Colon (tissue), 2 donors: ENCODE data around the gene NPPB.

Experiments used
- FAIRE-seq: peaks from 2 replicates; lab custom pipeline; 2012; peaks lifted over from hg19 to GRCh38; lab: Jason Lieb, UNC
- donor health status: control.
- donor health status: control.

NPPB gene

DNA sequence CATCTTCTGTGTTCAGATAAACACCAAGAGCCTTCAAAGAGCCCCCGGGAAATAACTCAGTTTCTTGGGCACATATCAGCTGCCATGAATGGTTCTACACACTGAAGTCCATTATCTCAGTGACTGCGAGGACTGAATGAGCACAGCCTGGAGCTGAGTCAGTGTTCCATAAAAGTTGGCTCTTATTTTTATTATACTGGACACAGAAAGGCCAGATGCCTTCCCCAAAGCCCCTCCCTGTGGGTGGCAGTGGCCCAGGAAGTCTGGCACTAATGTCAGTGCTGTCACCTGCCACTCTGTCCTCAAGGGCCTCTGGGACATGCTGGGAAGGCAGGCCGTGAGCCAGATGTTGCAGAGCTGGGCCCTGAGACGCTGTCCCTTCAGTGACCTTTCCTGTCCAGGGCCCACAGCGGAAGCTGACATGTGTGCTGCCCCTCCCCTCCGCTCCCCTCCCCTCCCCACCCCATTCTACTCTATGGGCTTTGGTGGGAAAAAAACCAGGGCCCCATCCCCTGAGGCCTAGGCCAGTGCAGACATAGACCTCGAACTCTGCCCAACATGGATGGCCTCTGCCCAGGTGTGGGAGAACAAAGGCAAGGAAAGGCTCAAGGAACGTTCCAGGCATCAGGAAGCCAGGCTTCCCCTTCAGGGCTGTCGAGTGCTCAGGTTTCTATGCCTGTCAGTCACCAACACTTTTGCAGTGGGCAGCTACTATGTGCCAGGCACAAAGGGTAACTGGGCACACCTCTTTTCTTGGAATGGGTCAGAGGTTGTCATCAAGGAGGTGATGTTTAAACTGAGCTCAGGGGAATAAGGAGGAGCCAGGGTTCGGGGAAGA, 22.4 kb upstream of the NPPB start:
- no peak for FAIRE-seq

DNA sequence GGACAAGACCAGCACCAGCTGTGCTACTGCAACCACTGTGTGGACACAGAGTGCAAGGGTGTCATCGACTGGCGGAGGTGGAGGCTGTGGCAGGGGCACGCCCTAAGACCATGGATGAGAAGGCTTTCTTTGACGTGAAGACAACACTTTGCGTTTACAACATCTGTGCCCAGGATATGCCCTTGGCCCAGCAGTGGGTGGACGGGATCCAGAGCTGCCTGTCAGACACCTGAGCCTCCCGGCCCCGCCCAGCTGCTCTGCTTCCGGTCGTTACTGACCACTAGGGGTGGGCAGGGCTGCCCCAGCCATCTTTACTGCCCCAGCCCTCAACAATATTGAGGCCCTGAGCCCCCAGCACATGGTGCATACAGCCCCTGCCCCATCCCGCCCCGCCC, 21.4 kb upstream of the NPPB start:
- no peak for FAIRE-seq

DNA sequence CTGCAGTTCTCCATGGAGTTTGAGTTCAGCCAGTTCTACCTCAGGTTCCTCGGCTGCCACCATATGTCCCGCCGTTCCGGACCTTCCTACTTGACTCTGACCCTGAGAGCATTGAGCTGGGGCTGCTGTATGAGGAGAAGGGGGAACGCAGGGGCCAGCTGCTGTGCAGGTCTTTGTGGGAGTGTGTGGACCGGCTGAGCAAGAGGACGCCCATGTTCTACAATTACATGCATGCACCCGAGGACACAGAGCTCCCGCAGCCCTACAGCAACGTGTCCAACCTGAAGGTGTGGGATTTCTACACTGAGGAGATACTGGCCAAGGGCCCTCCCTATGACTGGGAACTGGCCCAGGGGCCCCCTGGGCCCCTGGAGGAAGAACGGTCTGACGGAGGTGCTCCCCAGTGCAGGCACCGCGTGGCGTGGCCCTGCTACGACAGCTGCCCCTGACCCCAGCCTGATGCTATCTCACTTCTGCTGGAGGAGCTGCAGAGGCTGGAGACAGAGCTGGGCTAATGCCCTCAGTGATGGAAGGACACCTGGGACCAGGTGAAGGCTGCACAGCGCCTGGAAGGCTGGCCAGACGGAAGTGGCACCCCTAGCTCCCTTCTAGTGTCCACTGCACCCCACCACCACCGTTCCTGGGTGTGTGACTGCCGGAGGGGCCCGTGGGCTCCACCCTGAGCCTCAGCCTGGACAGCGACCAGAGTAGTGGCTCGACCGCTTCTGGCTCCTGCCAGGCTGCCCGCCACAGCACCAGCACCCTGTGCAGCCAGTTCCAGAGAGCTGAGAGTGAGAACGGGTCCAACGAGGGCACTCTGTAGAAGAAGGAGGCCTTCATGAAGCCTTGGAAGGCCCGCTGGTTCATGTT, 20.8 kb upstream of the NPPB start:
- no peak for FAIRE-seq

DNA sequence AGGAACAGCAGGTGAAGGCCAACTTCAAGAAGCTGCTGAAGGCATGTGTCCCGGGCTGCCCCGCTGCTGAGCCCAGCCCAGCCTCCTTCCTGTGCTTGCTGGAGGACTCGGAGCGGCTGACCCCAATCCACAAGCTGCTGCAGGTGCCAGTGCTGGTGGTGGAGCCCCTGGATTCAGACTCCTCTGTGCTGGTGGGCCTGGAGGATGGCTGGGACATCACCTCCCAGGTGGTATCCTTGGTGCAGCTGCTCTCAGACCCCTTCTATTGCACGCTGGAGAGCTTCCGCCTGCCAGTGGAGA, 20.1 kb upstream of the NPPB start:
- no peak for FAIRE-seq

DNA sequence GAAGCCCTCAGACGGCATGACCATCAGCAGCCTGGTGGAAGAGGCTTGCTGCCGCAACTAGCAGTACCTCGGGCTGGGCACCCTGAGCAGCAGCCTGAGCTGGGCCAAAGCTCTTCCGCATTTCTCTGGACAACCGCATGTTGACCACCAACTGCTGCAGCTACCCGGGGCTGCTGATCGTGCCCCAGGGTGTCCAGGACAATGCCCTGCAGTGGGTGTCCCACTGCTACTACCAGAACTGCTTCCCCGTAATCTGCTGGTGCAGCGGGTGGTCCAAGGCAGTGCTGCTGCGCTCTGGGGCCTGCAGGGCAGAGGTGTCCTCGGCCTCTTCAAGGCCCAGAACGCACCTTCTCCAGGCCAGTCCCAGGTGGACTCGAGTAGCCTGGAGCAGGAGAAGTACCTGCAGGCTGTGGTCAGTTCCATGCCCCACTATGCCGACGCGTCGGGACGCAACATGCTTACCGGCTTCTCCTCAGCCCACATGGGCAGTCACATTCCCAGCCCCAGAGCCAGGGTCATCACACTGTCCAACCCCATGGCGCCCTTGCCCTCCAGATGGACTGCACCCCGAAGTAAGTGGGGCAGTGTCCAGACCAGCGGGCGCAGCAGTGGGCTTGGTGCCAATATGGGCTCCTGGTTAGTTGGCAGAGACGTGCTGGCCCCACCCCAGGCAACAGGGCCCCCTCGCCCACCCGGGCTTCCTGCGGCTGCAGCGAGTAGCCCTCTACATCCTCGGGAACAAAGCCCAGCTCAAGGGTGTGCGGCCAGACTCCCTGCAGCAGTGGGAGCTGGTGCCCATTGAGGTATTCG, 19.5 kb upstream of the NPPB start:
- no peak for FAIRE-seq

DNA sequence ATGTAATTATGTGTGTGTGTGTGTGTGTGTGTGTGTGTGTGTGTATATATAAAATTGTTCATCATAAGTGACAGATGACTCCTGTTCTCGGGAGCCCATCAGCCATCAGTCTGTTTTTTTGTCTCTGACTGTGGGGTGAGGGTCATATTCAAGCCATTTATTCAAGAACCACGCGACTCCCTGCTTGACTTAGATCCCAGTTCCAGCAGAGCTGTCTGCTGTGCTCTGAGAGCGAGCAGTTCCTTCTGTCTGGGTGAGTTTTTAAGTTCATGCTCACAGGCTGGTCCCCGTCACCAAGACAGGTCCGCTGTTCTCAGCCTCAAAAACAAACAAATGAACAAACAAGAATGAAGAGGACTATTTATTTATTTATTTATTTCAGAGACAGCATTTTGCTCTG, 18.3 kb upstream of the NPPB start:
- FAIRE-seq = no peak

DNA sequence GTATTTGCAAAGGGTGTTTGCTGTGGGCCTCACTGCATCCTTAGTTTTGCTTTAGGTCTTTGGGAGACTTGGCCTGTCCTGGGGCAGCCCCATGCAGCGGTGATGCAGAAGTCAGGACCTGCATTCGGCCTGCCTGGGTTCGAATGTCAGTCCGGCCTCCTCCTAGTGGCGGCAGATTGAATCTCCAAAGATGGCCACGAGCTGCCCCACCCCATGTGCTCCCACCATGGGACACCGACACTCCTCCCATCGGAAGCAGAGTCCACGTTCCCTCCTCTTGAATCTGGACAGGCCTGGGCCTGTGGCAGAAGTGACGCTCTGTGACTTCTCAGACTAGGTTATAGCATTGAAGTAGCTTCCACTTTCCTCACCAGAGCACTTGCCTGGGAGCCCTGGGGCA, 16.3 kb upstream of the NPPB start:
- FAIRE-seq = no peak

DNA sequence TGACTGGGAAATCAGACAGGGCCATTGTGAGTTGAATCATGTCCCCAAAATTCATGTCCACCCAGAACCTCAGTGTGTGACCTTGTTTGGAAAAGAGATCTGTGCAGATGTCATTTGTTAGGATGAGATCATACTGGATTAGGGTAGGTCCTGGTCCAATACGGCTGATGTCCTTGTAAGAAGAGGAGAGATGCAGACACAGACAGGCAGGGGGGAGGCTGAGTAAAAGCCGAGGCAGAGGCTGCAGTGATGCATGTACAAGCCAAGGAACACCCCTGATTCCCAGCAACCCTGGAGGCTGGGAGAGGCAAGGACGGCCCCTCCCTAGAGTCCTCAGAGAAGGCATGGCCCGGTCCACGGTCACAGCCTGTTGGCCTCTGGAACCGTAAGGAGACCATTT, 15.9 kb upstream of the NPPB start:
- FAIRE-seq = no peak

DNA sequence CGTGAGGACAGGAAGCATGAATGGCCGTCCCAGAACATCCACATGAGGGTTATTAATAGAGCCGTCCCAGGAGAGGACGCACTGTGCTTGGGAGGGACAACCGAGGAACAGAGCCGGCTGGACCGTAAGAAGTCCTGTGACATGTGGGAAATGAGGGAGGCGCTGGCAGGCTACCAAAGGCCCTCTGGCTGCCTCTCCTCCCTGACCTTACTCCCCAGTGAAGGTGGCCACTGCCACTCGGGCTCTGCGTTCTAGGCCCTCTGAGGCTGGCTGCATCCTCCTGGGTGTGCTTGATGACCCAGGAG, 15.5 kb upstream of the NPPB start:
- no peak for FAIRE-seq

DNA sequence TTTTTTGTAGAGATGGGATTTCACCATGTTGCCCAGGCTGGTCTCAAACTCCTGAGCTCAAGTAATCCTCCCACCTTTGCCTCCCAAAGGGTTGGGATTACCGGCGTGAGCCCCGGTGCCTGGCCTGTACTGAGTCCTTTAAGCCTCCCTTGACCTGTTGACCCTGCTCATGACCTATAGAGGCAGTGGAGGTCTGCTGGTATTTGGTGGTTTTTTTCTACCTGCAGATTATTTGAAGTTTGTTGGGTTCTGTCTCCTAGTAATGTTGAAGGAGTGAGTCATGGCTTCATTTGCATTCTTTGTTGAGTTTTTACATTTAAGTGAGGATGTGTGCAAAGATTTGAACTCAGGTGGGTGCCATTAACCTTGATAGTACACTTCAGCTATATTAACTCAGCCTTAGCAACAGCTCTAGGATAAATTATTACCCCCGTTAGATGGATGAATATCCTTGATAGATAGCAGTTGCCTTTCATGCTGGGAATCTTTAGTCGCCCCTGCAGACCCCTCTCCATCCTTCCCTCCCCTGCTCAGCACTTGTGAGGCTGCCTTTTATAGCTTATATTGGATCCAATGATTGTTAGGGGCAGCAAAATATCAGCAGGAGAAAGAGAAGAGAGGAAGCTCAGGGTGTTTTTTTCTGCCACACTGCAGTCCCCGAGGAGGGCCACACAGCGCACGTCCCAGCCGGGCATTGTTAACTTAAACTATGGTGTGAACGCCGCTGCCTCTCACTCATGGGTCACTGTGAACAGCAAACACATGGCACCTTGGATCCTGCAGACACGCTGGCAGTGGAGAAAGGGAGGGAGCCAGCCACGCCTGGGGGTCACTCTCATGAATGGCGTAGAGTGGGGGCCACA, 14.9 kb upstream of the NPPB start:
- FAIRE-seq = no peak

DNA sequence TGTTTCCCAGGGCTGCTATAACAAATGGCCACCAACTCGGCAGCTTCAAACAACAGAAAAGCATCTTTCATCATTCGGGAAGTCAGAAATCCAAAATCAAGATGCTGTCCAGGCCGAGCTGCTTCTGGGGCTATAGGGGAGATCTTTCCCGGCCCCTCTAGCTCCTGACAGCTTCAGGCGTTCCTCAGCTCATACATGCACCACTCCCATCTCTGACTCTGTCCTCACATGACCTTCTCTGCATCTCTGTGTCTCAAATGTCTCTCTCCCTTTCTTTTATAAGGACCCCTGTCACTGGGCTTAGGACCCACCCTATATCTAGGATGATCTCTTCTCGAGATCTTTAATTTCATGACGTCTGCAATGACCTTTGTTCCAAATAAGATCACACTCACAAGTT, 13.8 kb upstream of the NPPB start:
- no peak for FAIRE-seq

DNA sequence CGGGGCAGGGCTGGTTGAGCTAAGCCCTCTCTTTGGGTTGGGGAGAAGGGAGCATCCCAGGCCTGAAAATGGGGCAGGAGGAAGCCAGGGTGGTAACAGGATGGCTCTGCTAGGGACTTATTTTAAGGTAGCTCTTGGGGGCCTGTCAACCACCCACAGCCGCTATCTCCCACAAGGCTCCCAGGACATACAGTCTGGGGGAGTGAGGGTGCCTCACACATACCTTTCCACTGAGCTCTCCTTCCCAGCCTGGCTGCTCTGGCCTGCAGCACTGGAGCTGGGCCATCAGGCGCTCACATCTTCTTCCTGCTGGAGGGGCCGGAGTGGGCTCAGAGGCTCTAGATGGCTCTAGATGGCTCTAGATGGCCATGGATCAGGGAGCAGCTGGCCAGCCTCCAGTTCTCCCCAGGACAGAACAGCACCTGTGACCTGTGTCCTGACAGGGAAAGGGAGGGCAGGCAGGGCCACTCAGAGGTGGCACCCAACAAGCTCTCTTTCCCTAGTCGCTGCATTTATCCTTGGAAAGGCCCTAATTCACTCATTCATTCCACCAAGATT, 11.0 kb upstream of the NPPB start:
- no peak for FAIRE-seq

DNA sequence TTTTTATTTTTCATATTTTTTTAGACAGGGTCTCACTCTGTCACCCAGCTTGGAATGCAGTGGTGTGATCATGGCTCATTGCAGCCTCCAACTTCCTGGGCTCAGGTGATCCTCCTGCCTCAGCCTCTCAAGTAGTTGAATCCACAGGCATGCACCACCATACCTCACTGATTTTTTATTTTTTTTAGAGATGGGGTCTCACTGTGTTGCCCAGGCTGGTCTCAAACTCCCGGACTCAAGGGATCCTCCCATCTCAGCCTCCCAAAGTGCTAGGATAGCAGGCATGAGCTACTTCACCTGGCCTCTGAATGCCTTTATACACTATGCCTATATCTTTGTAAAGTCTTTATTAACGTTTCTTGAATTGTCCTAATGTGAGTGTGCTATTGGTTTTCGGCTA, 10.4 kb upstream of the NPPB start:
- FAIRE-seq = no peak

DNA sequence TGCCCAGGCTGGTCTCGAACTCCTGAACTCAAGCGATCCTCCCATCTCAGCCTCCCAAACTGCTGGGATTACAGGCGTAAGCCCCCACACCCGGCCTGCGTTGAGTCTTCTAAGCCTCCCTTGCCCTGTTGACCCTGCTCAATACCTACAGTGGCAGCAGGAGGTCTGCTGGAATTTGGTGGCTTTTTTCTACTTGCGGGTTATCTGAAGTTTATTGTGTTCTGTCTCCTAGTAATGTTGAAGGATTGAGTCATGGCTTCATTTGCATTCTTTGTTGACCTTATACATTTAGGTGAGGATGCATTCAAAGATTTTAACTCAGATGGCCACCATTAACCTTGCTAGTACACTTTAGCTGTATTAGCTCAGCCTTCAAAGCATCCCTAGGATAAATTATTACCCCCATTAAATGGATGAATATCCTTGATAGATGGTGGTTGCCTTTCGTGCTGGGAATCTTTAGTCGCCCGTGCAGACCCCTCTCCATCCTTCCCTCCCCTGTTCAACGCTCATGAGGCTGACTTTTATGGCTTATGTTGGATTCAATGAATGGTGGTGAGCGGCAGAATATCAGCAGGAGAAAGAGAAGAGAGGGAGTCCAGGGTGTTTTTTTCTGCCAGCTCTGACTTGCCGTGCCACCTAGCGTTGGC, 9.7 kb upstream of the NPPB start:
- FAIRE-seq = no peak

DNA sequence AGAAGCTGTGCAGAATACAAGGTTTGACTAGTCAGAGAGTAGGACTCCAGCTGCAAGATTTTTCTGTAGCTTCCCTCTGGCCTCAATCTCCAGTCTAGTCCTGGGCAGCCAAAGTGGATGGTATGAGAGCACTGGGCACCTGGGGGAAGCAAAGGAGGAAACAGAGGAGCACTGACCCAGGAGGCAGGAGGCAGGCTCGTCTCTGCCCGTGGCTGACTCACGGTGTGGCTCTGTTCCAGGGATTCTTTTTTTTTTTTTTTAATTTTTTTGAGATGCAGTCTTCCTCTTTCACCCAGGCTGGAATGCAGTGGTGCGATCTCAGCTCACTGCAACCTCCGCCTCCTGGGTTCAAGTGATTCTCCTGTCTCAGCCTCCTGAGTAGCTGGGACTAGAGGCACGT, 4.1 kb upstream of the NPPB start:
- no peak for FAIRE-seq

DNA sequence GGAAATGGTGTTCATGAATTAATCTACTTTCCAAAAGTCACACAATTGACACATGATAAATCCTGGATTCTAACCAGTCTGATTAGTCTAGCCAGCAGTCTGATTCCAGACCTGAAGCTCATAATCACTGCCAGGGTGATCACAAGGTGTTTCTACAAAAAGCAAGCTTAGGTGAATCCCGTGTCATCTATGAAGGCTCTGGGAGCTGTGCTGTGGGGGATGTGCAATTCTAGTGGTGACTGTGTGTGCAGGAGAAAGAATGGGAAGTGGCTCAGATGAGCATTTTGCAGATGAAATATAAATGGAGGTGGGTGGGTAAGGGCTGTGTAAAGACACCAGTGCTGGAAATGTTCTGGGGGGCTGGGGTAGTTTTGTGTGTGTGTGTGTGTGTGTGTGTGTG, 1.8 kb upstream of the NPPB start:
- no peak for FAIRE-seq

DNA sequence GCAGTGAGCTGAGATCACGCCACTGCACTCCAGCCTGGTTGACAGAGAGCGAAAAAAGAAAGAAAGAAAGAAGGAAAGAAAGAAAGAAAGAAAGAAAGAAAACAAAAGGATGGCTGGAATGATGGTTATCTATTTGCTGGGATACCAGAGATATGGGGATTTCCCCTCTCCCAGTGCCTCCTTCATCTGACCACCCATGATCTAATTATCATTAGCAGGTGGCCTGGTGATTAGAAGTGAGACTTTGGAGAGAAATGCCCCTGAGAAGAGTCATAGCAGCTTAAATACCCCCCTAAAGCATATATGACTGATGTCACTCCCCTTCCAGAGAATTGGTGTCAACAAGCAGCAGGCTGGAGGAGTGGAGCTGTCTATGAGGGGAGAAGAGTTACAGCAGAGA, 1.3 kb upstream of the NPPB start:
- no peak for FAIRE-seq

DNA sequence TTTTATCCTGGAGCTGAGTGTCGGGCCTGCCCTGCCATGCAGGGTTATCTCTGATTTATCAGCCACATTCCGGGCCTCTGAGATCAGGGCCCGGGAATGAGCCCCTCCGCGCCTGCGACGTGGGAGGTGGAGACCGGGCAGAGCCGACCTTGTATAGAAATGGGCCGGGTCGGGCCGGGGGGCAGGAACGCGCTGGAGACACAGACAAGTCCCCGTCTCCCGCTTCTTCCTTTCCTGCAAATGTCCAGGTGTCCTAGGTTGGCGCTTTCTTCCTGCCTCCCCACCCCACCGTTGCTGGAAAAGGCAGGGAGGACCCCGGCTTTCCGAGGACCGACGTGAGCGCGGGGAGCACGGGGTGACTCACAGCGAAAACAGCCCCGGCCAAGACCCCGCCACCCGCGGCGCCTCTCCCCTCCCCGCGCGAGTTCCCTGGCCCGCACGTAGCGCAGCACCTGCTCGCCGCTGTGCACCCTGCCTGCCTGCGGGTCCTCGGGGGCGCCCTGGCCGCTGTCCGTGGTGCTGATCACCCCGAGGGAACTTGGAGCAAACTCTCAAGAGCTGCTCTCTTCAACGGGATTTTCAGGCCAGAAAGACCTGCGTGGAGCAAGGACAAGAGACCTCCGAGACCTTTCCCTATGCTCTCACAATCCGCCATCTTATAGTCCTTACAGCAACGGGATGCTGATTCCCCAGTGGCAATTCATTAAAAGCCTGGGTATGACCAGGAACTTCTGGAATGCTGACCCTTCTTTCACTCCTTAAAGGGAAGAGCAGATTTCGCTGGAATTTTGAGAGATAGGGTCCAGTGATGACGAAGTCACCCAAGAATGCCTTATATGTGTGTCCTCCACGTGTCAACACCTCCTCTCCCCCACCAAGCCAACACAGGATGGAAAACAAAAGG, 475 bp upstream of the NPPB start:
- FAIRE-seq = no peak

DNA sequence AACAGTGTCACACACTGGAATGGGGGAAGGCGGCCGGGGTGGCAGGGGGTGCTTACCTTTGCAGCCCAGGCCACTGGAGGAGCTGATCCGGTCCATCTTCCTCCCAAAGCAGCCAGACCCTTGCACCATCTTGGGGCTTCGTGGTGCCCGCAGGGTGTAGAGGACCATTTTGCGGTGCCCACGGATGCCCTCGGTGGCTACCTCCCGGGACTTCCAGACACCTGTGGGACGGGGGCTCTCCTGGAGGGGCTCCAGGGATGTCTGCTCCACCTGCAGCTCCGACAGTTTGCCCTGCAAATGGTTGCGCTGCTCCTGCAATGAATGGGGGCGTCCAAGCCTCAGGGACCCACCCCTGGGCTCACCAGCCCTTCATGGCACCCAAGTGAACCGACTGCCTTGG, 587 bp downstream of the NPPB start:
- FAIRE-seq = no peak

DNA sequence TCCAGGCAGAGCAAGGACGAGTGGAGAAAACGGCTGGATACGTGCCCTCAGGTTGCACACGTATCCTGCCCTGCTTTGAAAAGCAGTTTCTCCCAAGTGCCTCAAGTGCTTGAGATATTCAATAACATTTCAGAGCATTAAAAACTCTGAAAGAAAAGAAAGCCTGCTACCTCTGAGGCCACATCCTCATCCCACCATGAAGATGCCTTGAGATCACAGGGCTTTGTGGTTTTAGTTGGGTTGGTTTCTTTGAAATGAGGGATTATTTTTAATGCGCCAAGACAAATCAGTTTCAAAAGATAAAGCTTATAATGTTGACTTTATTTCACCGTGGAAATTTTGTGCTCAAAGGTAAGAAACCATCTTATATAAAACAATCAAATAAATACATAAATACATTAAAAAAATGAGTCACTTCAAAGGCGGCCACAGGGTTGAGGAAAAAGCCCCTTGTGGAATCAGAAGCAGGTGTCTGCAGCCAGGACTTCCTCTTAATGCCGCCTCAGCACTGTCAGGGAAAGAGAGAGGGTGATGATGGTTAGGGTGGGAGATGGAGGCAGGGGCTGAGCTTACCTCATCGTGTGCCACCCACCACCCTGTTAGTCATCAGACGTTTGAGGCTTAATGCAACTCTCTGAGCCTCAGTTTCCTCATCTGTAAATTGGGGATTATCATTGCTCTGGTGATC, 1.4 kb downstream of the NPPB start:
- FAIRE-seq = no peak
